GM18951 (cell line): ENCODE measurements around the gene ARSJ.

Experiments
- POLR2A ChIP-seq: IDR thresholded peaks from 4 replicates; pipeline ENCODE4 v1.6.1; 2011; ENCODE audit warnings: mild to moderate bottlenecking; ENCODE audit not compliant: insufficient read length, insufficient read depth; ENCODE audit errors: extremely low read depth
- in situ Hi-C: fragments of 300-500 bp; cut with MboI; formaldehyde crosslinking; loops from one replicate; pipeline ENCODE4 v1.12.0; 2022; ENCODE audit warnings: low sequenced_read_pairs, mixed read lengths, inconsistent platforms; ENCODE audit not compliant: unreplicated experiment

ARSJ gene

GRCh38 chr4:113880240-113881028 is 99.0 kb downstream of the ARSJ start:
- in situ Hi-C loops: no loop called here
- TF ChIP-seq POLR2A: no peak

- no peak for TF ChIP-seq POLR2A
- in situ Hi-C loops: no loop called here
Measured at GRCh38 chr4:113878668-113879067, 100.8 kb downstream of the ARSJ start.

- TF ChIP-seq POLR2A: no peak
- in situ Hi-C loops: no loop called here
Measured at GRCh38 chr4:113874480-113874879, 105.0 kb downstream of the ARSJ start.

GRCh38 chr4:113873508-113873907 is 105.9 kb downstream of the ARSJ start:
- TF ChIP-seq POLR2A: no peak
- in situ Hi-C loops: no loop called here

GRCh38 chr4:113872426-113873260 is 106.8 kb downstream of the ARSJ start:
- no peak for TF ChIP-seq POLR2A

GRCh38 chr4:113871080-113871479 is 108.4 kb downstream of the ARSJ start:
- in situ Hi-C loops: no loop called here
- TF ChIP-seq POLR2A: no peak

More at GRCh38 chr4:113872426-113873260, 106.8 kb downstream of the ARSJ start:
- in situ Hi-C loops: no loop called here

- in situ Hi-C loops: no loop called here
- TF ChIP-seq POLR2A: no peak
Measured at GRCh38 chr4:113869743-113870375, 109.6 kb downstream of the ARSJ start.

- TF ChIP-seq POLR2A: no peak
- in situ Hi-C loops: no loop called here
Measured at GRCh38 chr4:113866611-113867010, 112.8 kb downstream of the ARSJ start.

GRCh38 chr4:113858924-113859323 is 120.5 kb downstream of the ARSJ start:
- no peak for TF ChIP-seq POLR2A

GRCh38 chr4:113851816-113852215 is 127.6 kb downstream of the ARSJ start:
- in situ Hi-C loops: no loop called here
- TF ChIP-seq POLR2A: no peak

More at GRCh38 chr4:113858924-113859323, 120.5 kb downstream of the ARSJ start:
- in situ Hi-C loops: no loop called here
